CD4-positive, alpha-beta T cell treated with Interleukin-2 at 100 ng/mL for 4 hours (primary cell): ENCODE measurements around the gene LLGL1.

ENCODE experiments used
- DNase-seq: peaks from one replicate; pipeline ENCODE4 v3.0.0-alpha.2; 2020; ENCODE audit warnings: low spot score

Gene LLGL1

DNA sequence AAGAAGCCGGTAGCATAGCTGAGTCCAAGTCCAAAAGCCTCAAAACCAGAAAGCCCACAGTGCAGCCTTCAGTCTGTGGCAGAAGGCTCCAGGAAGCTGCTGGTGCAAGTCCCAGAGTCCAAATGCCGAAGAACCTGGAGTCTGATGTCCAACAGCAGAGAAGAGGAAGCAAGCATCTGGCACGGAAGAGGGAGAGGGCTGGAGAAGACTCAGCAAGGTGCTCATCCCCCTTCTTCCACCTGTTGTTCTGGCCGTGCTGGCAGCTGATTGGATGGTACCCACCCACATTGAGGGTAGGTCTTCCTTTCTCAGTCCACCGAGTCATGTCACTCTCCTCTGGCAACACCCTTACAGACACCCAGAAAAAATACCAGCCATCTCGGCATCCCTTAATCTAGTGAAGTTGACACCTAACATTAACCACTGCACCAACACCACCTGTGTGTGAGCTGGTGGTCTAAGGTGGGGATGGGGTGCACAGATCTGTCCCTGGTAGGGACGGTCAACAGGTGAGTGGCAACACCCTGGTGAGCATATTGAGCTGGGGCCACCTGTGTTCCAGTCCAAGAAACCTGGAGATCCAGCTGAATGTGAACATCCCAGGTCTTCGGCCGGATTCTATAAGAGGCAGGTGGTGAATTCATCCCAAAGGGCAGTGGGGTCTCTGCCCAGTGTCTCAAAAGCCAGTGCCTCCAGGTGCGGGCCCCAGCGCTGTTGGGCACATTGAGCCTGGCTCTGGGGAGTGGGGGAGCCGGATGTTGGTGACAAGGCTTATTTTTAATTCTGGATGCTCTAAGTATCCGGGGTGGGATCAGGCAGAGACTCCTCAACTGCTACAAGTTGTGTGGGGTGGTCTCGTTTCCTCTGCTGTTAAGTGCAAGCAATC lies 44.9 kb downstream of the LLGL1 start:
- DNase-seq: no peak

DNA sequence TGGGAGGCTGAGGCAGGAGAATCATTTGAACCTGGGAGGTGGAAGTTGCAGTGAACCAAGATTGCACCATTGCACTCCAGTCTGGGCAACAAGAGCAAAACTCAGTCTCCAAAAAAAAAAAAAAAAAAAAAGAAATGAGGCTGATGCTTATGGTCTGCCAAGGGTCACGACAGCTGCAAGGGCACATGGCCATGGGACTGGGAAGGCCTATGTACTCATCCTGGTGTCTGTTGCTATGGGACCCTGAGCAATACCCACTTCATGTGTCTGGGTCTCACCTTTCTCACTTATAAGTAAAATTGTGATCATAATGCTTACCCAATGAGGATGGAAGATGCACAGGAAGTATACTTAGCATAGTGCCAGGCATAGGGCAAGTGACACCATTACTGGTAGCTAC lies 51.6 kb downstream of the LLGL1 start:
- no peak for DNase-seq

DNA sequence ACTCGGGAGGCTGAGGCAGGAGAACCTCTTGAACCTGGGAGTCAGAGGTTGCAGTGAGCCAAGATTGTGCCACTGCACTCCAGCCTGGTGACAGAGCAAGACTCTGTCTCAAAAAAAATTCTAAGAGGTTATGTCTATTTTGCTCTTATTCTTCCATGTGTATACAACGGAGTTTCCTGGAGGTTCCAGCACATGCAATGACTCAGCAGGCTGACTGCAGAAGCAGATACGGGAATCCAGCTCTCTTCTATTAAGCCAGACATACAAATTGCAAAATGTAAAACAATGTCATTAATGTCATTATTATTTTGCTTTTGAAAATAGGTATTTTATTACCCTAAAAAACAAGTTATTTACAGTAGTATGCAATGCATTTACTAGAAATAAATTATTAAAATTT lies 53.4 kb downstream of the LLGL1 start:
- DNase-seq: no peak

GRCh38 chr17:18280249-18280648 lies 54.8 kb downstream of the LLGL1 start:
- no peak for DNase-seq

GRCh38 chr17:18280766-18281371 lies 55.4 kb downstream of the LLGL1 start:
- DNase-seq: no peak

- DNase-seq: no peak
These were observed 56.4 kb downstream of the LLGL1 start for GRCh38 chr17:18281788-18282187.

- no peak for DNase-seq
These were observed 59.9 kb downstream of the LLGL1 start for GRCh38 chr17:18285296-18285695.

DNA sequence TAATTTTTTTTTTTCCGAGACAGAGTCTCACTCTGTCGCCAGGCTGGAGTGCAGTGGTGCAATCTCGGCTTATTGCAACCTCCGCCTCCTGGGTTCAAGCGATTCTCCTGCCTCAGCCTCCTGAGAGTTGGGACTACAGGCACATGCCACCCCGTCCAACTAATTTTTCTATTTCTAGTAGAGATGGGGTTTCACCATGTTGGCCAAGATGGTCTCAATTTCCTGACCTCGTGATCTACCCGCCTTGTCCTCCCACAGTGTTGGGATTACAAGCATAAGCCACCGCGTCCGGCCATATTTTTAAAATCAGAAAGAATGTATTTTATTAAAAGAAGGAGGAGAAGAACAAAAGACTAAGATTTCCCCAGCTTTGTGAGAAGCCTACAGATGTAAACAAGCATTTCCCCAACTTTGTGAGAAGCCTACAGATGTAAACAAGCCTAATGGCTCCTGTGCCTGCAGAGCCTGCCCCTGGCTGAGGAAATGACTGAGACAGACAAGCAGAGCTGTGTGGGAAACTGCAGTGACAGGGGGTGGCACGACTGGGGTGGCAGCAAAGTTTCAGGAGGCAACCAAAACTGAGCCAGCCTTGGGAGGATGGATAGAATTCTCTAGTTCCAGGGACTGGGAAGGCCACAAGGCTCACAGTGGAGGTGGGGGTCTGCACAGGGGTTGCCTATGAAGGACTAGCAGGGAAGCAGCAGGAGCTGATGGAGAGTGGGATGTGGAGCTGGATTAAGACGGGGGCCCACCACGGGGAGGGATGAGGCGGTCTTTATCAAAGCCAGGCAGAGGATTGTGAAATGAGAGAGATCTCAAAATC lies 66.5 kb downstream of the LLGL1 start:
- no peak for DNase-seq
